ENCODE measurements around the gene OR5H6.

GRCh38 chr3:98262046-98262445 is 2.0 kb upstream of the OR5H6 start:
- TF ChIP-seq POLR2A (IDR thresholded peaks at IDR 0.05): no peak
- TF ChIP-seq CTCF (IDR thresholded peaks at IDR 0.05): no peak

Measured in testis (tissue), 2 donors.